ENCODE results near the gene CSF1. TPM values are rescaled to one million over a fixed set of nuclear protein-coding genes. Genes with fewer than 3 reads are reported as not detected.

Gene CSF1
- total RNA-seq, 1 donor from 2014 or later, result 140 TPM

- no peak overlapping the region for H3K4me3 ChIP-seq
- no peaks in the 10 kb centered on the region for H3K27me3 ChIP-seq
- H3K36me3 ChIP-seq, result no peaks in the 10 kb centered on the region
- intact Hi-C loops (cut with DNase I), result no loop called here
- H3K4me1 ChIP-seq, result no peaks in the 10 kb centered on the region
- H3K9me3 ChIP-seq, result no peaks in the 10 kb centered on the region
- no peak for DNase-seq (ENCODE audit: low spot score in 2 of 2)
- no peak for TF ChIP-seq CTCF (IDR thresholded peaks at IDR 0.05)
- H3K27ac ChIP-seq, result no peak overlapping the region
Measured at GRCh38 chr1:109969146-109969829, 58.6 kb downstream of the CSF1 start.

DNA sequence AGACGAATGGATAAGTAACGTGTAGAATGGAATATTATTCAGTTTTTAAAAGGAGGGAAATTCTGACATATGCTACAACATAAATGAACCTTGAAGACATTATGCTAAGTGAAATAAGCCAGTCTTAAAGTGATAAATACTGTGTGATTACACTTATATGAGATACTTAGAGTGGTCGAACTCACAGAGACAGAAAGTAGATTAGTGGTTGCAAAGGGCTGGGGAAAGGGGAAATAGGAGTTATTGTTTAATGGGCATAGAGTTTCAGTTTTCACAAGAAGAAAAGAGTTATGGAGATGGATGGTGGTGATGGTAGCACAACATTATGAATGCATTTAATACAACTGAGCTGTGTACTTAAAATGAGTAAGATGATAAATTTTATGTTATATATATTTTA, 59.3 kb downstream of the CSF1 start:
- intact Hi-C loops (cut with DNase I), result no loop called here
- no peaks in the 10 kb centered on the region for H3K36me3 ChIP-seq
- H3K27me3 ChIP-seq, result no peaks in the 10 kb centered on the region
- H3K4me3 ChIP-seq, result no peak overlapping the region
- no peaks in the 10 kb centered on the region for H3K4me1 ChIP-seq
- H3K27ac ChIP-seq, result no peak overlapping the region
- no peak for TF ChIP-seq CTCF (IDR thresholded peaks at IDR 0.05)
- DNase-seq (ENCODE audit: low spot score in 2 of 2), result no peak
- no peaks in the 10 kb centered on the region for H3K9me3 ChIP-seq

DNA sequence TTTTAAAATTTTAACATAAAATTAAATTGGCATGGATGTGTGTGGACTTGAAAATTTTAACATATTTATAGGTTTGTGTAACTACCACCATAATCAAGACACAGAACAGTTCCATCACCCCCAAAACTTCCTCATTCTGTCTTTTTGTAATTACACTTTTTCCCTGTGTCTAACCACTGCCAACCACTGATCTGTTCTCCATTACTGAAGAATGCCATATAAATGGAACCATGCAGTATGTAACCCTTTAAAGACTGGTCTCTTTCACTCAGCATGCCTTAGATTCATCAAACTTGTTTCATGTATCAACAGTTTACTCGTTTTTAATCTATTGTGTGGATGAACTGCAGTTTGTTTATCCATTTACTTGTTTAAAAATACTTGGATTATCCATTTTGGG, 60.9 kb downstream of the CSF1 start:
- Histone ChIP-seq H3K27me3 (no peaks in the 10 kb centered on the region), H3K4me3 (no peak overlapping the region), H3K9me3 (no peaks in the 10 kb centered on the region), H3K27ac (no peak overlapping the region), H3K4me1 (no peaks in the 10 kb centered on the region), H3K36me3 (no peaks in the 10 kb centered on the region)
- no peak for DNase-seq (ENCODE audit: low spot score in 2 of 2)
- intact Hi-C loops (cut with DNase I), result no loop called here
- TF ChIP-seq CTCF (IDR thresholded peaks at IDR 0.05), result no peak

DNA sequence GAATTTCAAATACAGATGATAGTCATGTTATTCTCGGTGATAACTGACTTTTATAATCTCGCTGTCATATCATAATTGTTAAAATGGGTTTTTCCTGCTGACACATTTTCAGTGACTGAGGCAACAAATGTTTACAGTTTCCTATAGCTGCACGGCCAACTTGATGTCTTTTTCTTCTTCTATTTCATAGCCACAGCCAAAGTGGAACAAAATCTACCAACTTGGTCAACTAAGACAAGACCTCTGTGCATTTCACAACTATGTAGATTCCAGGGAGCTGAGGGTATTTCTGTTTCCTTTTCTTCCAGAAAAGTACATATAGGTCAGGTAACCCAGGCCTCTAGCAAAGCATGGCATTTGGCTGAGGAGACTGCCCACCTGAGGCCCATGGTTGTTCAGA, 63.5 kb downstream of the CSF1 start:
- intact Hi-C loops (cut with DNase I), result no loop called here
- Histone ChIP-seq H3K27me3 (no peaks in the 10 kb centered on the region), H3K9me3 (no peaks in the 10 kb centered on the region), H3K27ac (no peak overlapping the region), H3K4me3 (no peak overlapping the region), H3K4me1 (no peaks in the 10 kb centered on the region), H3K36me3 (no peaks in the 10 kb centered on the region)
- no peak for DNase-seq (ENCODE audit: low spot score in 2 of 2)
- TF ChIP-seq CTCF (IDR thresholded peaks at IDR 0.05), result no peak

DNA sequence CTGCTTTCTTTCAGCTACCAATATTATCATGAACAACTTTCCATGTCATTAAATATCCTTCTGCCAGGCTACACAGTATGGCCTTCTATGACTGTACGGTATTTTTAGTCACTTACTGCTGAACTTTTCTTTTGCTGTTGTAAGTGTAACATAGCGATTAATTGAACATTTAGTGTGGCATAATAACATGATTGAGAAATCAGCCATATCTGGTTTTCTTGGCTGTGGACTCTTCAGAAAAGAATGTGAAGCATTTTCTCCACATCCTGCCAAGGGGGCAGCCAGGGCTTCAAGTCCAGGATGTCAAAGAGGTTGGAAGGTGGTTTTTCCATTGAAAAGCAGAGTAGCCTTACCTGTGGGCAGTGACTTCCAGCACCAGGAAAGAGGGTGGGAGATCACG, 65.1 kb downstream of the CSF1 start:
- Histone ChIP-seq H3K36me3 (no peaks in the 10 kb centered on the region), H3K4me1 (no peaks in the 10 kb centered on the region), H3K4me3 (no peak overlapping the region), H3K9me3 (no peaks in the 10 kb centered on the region), H3K27ac (no peak overlapping the region), H3K27me3 (no peaks in the 10 kb centered on the region)
- intact Hi-C loops (cut with DNase I), result loop anchor here (5.0 kb wide), 1 partner anchor 43 kb away; no protein-coding TSS in a partner anchor
- no peak for TF ChIP-seq CTCF (IDR thresholded peaks at IDR 0.05)
- no peak for DNase-seq (ENCODE audit: low spot score in 2 of 2)

DNA sequence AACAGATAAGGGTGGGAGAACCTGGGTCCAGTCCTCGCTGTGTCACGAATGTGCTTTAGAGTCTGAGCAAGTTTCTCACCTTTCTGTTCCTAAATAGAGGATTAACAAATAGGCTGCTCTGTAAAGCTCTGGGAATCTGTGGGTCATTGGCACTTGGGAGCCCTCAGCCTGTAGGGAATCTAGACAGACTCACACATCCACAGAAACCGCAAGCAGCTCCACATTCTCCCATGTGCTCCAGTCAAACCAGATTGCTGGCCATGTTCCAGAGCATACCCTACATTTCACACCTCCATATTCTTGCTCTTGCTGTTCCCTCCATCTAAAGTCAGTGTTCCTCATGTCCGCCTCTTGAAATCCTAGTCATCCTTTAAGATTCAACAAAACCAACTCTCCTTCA, 66.1 kb downstream of the CSF1 start:
- Histone ChIP-seq H3K4me3 (no peak overlapping the region), H3K9me3 (no peaks in the 10 kb centered on the region), H3K27me3 (no peaks in the 10 kb centered on the region), H3K36me3 (no peaks in the 10 kb centered on the region), H3K27ac (peak overlapping the region in 1 of 2 donors; percentile 2), H3K4me1 (no peaks in the 10 kb centered on the region)
- DNase-seq (ENCODE audit: low spot score in 2 of 2), result no peak
- intact Hi-C loops (cut with DNase I), result loop anchor here (5.0 kb wide), 1 partner anchor 44 kb away; no protein-coding TSS in a partner anchor
- no peak for TF ChIP-seq CTCF (IDR thresholded peaks at IDR 0.05)

Data from ascending aorta (tissue), 2 donors.